HG03432 (cell line): Measurements from ENCODE around the gene HABP2.

ENCODE experiments used
- ATAC-seq: cut with Tn5 transposase; IDR thresholded peaks from one replicate; pipeline ENCODE4 v1.9.1; 2021; ENCODE audit warnings: mild to moderate bottlenecking, moderate library complexity; ENCODE audit not compliant: unreplicated experiment

Gene HABP2

DNA sequence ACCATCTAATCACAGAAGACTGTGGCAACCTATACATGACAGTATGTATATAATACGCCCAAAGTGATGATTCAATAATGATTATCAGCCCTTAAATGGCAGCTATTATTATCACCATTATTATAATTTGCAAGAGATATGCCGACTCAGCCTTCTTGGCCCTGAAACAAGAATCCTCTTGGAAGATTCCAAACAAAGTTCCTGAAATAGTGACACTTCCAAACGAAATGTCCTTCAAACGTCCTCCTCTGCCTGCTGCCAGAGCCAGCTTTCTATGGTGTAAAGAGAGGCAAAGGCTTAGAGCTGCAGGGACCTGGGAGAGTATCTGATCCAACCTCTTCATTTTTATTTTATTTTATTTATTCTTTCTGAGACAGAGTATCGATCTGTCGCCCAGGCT, 75.0 kb downstream of the HABP2 start:
- no peak for ATAC-seq

- ATAC-seq: no peak
These were observed 75.8 kb downstream of the HABP2 start for GRCh38 chr10:113628607-113629153.

- no peak for ATAC-seq
These were observed 78.2 kb downstream of the HABP2 start for GRCh38 chr10:113630929-113631533.

DNA sequence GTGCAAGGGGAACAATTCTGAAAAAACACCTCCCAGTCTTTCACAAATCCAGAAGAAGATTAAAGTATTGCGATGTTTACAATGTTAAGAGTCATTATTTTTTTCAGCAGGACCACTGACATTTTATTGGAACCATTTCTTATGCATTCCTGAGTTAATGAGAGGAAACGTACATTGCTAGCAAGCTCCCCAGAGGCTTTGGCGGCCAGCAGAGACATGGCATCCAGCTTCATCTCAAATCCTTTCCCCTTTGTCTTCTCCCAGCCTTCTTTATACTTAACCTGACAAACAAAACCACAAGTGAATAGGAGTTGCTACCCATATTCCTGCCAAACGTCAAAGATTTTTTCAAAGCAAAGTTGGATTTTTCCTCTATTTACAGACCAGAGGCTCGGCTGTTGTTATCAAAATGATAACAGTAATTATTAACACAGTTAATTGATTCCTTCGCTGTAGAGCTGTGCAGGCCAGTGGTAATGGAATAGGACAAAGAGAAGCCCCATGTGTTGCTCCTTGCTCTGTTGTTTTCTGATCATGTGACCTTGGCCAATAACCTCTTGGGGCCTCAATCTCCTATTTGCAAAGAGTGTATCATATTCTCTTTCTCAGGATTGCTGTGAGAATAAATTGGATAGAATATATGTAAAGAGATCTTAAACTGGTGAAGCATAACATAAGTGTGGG, 79.0 kb downstream of the HABP2 start:
- ATAC-seq: no peak
